GM19372 (cell line): ENCODE data around the gene ZNHIT1.

Experiments
- ATAC-seq: cut with Tn5 transposase; IDR thresholded peaks from one replicate; pipeline ENCODE4 v1.9.1; 2021; ENCODE audit warnings: mild to moderate bottlenecking, low read depth, moderate library complexity; ENCODE audit not compliant: unreplicated experiment

ZNHIT1 gene

DNA sequence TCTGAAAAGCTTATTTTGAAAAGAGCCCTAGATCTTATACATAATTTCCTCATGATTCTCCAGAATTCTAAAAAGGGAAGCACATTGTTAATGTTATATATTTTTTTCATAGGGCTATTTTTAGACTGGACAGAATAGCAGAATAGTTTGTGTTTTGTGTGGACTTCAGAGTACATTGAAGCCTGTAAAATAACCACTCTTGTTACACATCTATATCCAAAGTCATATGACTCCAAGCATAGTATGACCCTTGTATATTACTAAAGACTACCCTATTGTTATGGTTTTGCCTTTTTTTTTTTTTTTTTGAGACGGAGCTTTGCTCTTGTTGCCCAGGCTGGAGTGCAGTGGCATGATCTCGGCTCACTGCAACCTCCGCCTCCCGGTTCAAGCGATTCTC lies 53.1 kb downstream of the ZNHIT1 start:
- ATAC-seq: no peak

DNA sequence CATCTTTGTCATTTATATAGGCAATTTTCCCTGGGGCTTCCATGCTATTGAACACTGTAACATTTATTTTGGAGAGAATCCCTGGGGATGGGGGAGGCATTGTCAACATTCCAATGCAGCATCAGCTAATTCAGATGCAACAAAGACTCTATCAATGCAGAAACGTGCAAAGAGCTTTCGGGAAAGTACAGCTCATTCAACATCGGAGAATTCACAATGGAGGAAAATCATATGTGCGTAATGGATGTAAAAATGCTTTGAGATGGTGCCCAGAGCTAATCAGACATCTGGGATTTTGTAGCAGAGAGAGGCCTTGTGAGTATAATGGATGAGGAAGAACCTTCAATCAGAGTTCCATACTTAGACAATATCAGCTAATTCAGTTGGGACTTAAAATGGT lies 55.2 kb downstream of the ZNHIT1 start:
- no peak for ATAC-seq
